NAMALWA (cell line): Measurements from ENCODE around the gene NFYC.
"Not testable (repeated sequence)": the region's sequence is repeated elsewhere in the genome, so short reads cannot be mapped to it uniquely, and the experiment has no call there.

Source experiments
- DNase-seq: peaks from one replicate; pipeline ENCODE4 v3.0.0-alpha.2; 2015; ENCODE audit warnings: low spot score

Gene NFYC

GRCh38 chr1:40665335-40666171 lies 26.0 kb upstream of the NFYC start, which contains the start of gene RIMS3:
TSS of gene RIMS3 (minus strand) at chr1:40665682. CDS start at chr1:40641925, 23,757 bp downstream.
- DNase-seq = peak; percentile 86

GRCh38 chr1:40668769-40669525 lies 22.6 kb upstream of the NFYC start:
- DNase-seq = peak; percentile 93

GRCh38 chr1:40673452-40673851 lies 18.1 kb upstream of the NFYC start:
- DNase-seq = no peak

- DNase-seq = no peak
Observed at GRCh38 chr1:40676501-40676900, 15.0 kb upstream of the NFYC start.

GRCh38 chr1:40679165-40679953 lies 12.1 kb upstream of the NFYC start:
- DNase-seq = no peak

- DNase-seq = no peak
Observed at GRCh38 chr1:40684669-40685068, 6.8 kb upstream of the NFYC start.

- DNase-seq = no peak
Observed at GRCh38 chr1:40687059-40687458, 4.4 kb upstream of the NFYC start.

- no peak for DNase-seq
Observed at GRCh38 chr1:40687661-40688060, 3.8 kb upstream of the NFYC start.

- no peak for DNase-seq
Observed at GRCh38 chr1:40689737-40690136, 1.8 kb upstream of the NFYC start.

- peak; percentile 31 for DNase-seq
Observed at GRCh38 chr1:40690771-40691537, 550 bp upstream of the NFYC start.

GRCh38 chr1:40692429-40692895 lies 958 bp downstream of the NFYC start:
- DNase-seq = no peak

- no peak for DNase-seq
Observed at GRCh38 chr1:40693425-40693824, 1.9 kb downstream of the NFYC start.

GRCh38 chr1:40694353-40694874 lies 2.9 kb downstream of the NFYC start:
- DNase-seq = no peak

- no peak for DNase-seq
Observed at GRCh38 chr1:40696294-40696693, 4.8 kb downstream of the NFYC start.

- DNase-seq = no peak
Observed at GRCh38 chr1:40697436-40697835, 5.9 kb downstream of the NFYC start.

GRCh38 chr1:40699787-40700186 lies 8.3 kb downstream of the NFYC start:
- DNase-seq = peak; percentile 30

GRCh38 chr1:40701684-40702083 lies 10.2 kb downstream of the NFYC start:
- no peak for DNase-seq

GRCh38 chr1:40702810-40703209 lies 11.3 kb downstream of the NFYC start:
- DNase-seq = not testable (repeated sequence)

GRCh38 chr1:40703316-40703715 lies 11.8 kb downstream of the NFYC start:
- DNase-seq = no peak

- DNase-seq = no peak
Observed at GRCh38 chr1:40704817-40705733, 13.6 kb downstream of the NFYC start.
